ENCODE measurements around the gene THBS2.

DNA sequence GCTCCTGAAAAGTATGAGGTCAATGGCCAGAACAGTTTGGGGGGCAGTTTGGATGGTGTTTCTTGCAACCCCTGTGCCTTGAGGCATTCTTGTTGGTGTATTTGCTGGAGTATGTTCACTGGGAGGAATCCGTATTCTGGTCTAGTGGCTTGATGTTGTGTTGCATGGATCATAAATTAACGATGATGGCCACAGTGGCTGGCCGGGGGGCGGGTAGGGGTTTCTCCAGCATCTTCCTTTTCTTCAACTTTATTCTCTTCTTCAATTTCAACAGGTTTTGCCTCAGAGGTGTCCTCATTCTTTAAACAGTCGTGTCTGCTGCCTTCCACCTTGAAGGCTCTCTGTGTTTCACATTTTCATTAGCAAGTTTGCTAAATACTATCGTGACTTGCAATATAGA lies 43.0 kb upstream of the THBS2 start:
- TF ChIP-seq, protein P1, sequence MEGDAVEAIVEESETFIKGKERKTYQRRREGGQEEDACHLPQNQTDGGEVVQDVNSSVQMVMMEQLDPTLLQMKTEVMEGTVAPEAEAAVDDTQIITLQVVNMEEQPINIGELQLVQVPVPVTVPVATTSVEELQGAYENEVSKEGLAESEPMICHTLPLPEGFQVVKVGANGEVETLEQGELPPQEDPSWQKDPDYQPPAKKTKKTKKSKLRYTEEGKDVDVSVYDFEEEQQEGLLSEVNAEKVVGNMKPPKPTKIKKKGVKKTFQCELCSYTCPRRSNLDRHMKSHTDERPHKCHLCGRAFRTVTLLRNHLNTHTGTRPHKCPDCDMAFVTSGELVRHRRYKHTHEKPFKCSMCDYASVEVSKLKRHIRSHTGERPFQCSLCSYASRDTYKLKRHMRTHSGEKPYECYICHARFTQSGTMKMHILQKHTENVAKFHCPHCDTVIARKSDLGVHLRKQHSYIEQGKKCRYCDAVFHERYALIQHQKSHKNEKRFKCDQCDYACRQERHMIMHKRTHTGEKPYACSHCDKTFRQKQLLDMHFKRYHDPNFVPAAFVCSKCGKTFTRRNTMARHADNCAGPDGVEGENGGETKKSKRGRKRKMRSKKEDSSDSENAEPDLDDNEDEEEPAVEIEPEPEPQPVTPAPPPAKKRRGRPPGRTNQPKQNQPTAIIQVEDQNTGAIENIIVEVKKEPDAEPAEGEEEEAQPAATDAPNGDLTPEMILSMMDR (IDR thresholded peaks at IDR 0.05; ENCODE audit: extremely low read depth in 1 of 2, insufficient read depth in 1 of 2, low read depth in 1 of 2, low read length in 2 of 2): no peak
- no peak for TF ChIP-seq POLR2A (IDR thresholded peaks at IDR 0.05; ENCODE audit: low read depth, low read length)
- no peak for TF ChIP-seq MYC (IDR thresholded peaks at IDR 0.05; ENCODE audit: low read depth, low read length)
- TF ChIP-seq, protein P2, sequence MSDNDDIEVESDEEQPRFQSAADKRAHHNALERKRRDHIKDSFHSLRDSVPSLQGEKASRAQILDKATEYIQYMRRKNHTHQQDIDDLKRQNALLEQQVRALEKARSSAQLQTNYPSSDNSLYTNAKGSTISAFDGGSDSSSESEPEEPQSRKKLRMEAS (IDR thresholded peaks at IDR 0.05; ENCODE audit: insufficient read depth, insufficient read length): no peak
- TF ChIP-seq EZH2 (IDR thresholded peaks at IDR 0.05; ENCODE audit: borderline replicate concordance, low read depth, low read length, severe bottlenecking): no peak
- no peak for TF ChIP-seq POLR2AphosphoS5 (IDR thresholded peaks at IDR 0.05; ENCODE audit: insufficient read depth, low read depth, low read length)
- TF ChIP-seq JUN (IDR thresholded peaks at IDR 0.05; ENCODE audit: borderline replicate concordance, insufficient read depth, insufficient read length, low read depth): no peak
- TF ChIP-seq GATA2 (IDR thresholded peaks at IDR 0.05; ENCODE audit: insufficient read depth, insufficient read length, low read depth, low read length): no peak
